Suprapubic skin (tissue), 4 donors: Measurements from ENCODE around the gene SOAT1. TPM values are rescaled to one million over a fixed set of nuclear protein-coding genes. Genes with fewer than 3 reads are reported as not detected.
"Not testable (repeated sequence)": the region's sequence is repeated elsewhere in the genome, so short reads cannot be mapped to it uniquely, and the experiment has no call there.

Experiments
- DNase-seq, 2 donors: peaks; one replicate each; pipeline ENCODE4 v3.0.0-alpha.2; 2019; ENCODE audit warnings: low spot score in 2 of 2
- H3K27ac ChIP-seq: fragments of 200-600 bp; sonication (generic); one replicate; pipeline ENCODE4 v1.5.1; 2019
- H3K27me3 ChIP-seq: fragments of 200-600 bp; sonication (generic); one replicate; pipeline ENCODE4 v1.5.1; 2019
- H3K36me3 ChIP-seq: fragments of 200-600 bp; sonication (generic); one replicate; pipeline ENCODE4 v1.5.1; 2019
- H3K4me1 ChIP-seq: fragments of 200-600 bp; sonication (generic); one replicate; pipeline ENCODE4 v1.5.1; 2019
- H3K4me3 ChIP-seq: fragments of 200-600 bp; sonication (generic); one replicate; pipeline ENCODE4 v1.5.1; 2019; ENCODE audit warnings: mild to moderate bottlenecking
- H3K9me3 ChIP-seq: fragments of 200-600 bp; sonication (generic); one replicate; pipeline ENCODE4 v1.5.1; 2019
- EP300 ChIP-seq: sonication (generic); formaldehyde crosslinking; IDR thresholded peaks from one replicate; pipeline ENCODE4 v1.6.1; 2017; ENCODE audit warnings: antibody characterized with exemption
- POLR2A ChIP-seq, 2 donors: fragments of 450-650 bp; IDR thresholded peaks; one replicate each; pipeline ENCODE4 v1.6.1; 2017; ENCODE audit warnings: antibody characterized with exemption in 2 of 2, mild to moderate bottlenecking in 2 of 2, moderate library complexity in 2 of 2
- POLR2AphosphoS5 ChIP-seq, 3 donors: sonication (generic); formaldehyde crosslinking; IDR thresholded peaks; one replicate each; pipeline ENCODE4 v1.6.1; 2017; ENCODE audit warnings: antibody characterized with exemption in 3 of 3
- WGBS: methylation state at CpG from one replicate; pipeline ENCODE4 v1.1.5; 2018; 5-methylcytosine and 5-hydroxymethylcytosine counted together
- total RNA-seq, 4 donors: library from RNA; depleted of rRNA; stranded (reverse); fragments of >200 nt; gene quantifications; one replicate each; pipeline ENCODE4 v1.1.0, GENCODE V29; 2016
- TF ChIP-seq, protein P1 (sequence below), 2 donors: fragments of 200-600 bp in 1 of 2; fragments of 450-650 bp in 1 of 2; sonication (generic) in 1 of 2; IDR thresholded peaks; one replicate each; pipeline ENCODE4 v1.5.1; 2016 to 2019; ENCODE audit warnings: antibody characterized with exemption in 2 of 2, mild to moderate bottlenecking in 1 of 2, moderate library complexity in 1 of 2

SOAT1 gene
- 10 to 100 TPM; 13.7 to 39.9 (median 23.1) TPM for total RNA-seq

DNA sequence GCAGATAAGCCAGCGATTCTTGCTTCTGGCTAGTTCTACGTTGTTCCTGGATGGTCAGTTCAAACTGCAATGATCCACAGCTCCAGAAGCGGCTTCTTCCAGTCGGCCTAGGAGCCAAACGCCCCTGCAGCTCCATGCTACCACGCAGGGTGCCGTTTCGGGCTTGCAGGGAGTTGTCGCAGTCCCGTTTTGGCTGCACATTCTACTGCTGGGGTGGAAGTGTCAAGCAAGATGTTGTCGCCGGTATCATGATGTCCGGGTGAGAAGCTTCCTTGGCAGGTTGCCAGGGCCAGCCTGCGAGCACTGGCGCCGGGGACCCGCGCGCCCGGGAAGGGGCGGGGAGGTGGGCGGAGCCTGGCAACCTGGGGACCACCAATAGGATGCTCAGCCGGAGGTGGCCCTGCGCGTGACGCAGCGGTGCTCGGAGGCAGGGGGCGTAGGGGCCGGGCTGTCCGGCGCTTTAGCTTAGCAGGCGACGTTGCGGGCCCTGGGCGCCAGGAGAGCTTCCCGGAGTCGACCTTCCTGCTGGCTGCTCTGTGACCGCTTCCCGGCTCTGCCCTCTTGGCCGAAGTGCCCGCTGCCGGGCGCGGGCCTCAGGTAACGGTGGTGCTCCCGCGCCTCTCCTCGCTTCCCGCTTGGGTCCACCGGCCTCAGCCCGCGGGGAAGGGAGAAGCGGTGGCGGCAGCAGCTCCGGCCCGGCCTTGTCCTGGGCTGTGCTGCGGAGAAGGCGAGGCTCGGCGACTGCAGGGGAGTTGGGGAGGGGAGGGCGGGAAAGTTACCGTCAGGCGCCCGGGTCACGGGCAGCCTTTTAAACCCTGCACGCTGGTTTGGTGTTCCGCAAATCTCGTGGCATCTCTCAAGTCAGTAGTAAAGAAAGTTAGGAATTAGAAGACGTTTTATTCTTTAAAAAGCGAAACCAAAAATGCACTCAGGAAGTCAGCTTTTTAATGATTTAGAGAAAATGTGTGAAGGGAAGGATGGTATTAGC is at the start of gene SOAT1:
SOAT1 (plus strand) TSS at position 458 of the 988 bp plus-strand sequence. CDS start 8,888 bp downstream, outside the sequence.
- Histone ChIP-seq H3K36me3 (no peaks in the 10 kb centered on the region), H3K4me1 (peaks cover 18% of the 10 kb centered on the region), H3K27ac (peak within 1 kb of the TSS; percentile 90), H3K4me3 (peak within 1 kb of the TSS; percentile 72), H3K9me3 (no peaks in the 10 kb centered on the region), H3K27me3 (no peaks in the 10 kb centered on the region)
- WGBS = 0% methylated on average over 34 of the region's 71 CpGs
- TF ChIP-seq, protein P1, sequence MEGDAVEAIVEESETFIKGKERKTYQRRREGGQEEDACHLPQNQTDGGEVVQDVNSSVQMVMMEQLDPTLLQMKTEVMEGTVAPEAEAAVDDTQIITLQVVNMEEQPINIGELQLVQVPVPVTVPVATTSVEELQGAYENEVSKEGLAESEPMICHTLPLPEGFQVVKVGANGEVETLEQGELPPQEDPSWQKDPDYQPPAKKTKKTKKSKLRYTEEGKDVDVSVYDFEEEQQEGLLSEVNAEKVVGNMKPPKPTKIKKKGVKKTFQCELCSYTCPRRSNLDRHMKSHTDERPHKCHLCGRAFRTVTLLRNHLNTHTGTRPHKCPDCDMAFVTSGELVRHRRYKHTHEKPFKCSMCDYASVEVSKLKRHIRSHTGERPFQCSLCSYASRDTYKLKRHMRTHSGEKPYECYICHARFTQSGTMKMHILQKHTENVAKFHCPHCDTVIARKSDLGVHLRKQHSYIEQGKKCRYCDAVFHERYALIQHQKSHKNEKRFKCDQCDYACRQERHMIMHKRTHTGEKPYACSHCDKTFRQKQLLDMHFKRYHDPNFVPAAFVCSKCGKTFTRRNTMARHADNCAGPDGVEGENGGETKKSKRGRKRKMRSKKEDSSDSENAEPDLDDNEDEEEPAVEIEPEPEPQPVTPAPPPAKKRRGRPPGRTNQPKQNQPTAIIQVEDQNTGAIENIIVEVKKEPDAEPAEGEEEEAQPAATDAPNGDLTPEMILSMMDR (IDR thresholded peaks at IDR 0.05) = no peak
- TF ChIP-seq POLR2AphosphoS5 (IDR thresholded peaks at IDR 0.05) = peak in 2 of 3 donors; percentile 11 to 78
- peak in 1 of 2 donors; percentile 88 for TF ChIP-seq POLR2A (IDR thresholded peaks at IDR 0.05)
- no peak for TF ChIP-seq EP300
- peak; percentile 96 to 97 for DNase-seq

DNA sequence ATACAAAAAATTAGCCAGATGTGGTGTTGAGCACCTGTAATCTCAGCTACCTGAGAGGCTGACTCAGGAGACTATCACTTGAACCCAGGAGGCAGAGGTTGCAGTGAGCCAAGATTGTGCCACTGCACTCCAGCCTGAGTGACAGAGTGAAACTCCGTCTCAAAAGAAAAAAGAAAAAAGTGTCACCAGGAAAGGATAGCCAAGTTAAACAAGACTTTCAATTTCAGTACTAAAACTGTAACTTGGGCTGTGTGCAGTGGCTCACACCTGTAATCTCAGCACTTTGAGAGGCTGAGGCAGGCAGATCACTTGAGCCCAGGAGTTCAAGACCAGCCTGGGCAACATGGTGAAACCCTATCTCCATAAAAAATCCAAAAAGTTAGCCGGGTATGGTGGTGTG is 48.2 kb upstream of the SOAT1 start:
- 83% methylated on average over 2 of the region's 2 CpGs for whole genome bisulfite sequencing

DNA sequence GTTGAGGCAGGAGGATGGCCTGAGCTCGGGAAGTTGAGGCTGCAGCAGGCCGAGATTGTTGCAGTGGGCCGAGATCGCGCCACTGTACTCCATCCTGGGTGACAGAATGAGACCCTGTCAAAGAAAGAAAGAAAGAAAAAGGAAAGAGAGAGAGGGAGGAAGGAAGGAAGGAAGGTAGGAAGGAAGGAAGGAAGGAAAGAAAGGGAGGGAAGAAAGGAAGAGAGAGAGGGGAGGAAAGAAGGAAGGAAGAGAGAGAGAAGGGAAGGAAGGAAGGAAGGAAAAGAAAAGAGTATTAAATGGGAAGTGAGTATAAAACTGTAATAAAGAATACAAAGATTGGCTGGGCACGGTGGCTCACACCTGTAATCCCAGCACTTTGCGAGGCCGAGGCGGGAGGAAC is 45.7 kb upstream of the SOAT1 start:
- Histone ChIP-seq H3K9me3 (no peaks in the 10 kb centered on the region), H3K4me1 (no peaks in the 10 kb centered on the region), H3K36me3 (no peaks in the 10 kb centered on the region), H3K4me3 (no peak overlapping the region), H3K27me3 (no peaks in the 10 kb centered on the region), H3K27ac (no peak overlapping the region)
- no peak for DNase-seq
- TF ChIP-seq POLR2AphosphoS5 (IDR thresholded peaks at IDR 0.05) (no peak), POLR2A (IDR thresholded peaks at IDR 0.05) (no peak), EP300 (no peak)
- TF ChIP-seq, protein P1 (IDR thresholded peaks at IDR 0.05) = no peak
- 93% methylated on average over 9 of the region's 9 CpGs for WGBS

More for the DNA sequence above, 48.2 kb upstream of the SOAT1 start:
- not testable (repeated sequence) for H3K36me3 ChIP-seq, H3K4me3 ChIP-seq, H3K27ac ChIP-seq, H3K4me1 ChIP-seq, H3K9me3 ChIP-seq, DNase-seq, H3K27me3 ChIP-seq

DNA sequence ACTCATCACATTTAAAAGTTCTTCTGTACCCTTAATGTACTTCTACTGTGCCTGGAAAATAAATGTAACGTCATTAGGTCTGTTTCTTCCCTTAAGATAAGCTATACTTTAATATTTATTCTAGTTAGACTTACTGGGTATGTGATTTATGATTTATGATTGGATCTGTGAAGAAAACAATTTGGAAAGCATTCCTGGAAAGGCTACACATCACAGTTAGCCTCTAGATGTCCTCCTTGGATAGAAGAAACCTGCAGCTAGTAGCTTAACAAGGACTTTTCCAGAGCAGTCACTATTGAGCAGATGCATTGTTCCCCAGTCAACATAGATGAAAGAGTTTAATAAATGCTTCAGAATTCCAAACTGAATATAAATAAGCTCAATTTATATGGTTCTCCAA is 41.9 kb upstream of the SOAT1 start:
- no peak for TF ChIP-seq POLR2AphosphoS5 (IDR thresholded peaks at IDR 0.05)
- TF ChIP-seq, protein P1 (IDR thresholded peaks at IDR 0.05) = no peak
- TF ChIP-seq EP300 = no peak
- no peak for TF ChIP-seq POLR2A (IDR thresholded peaks at IDR 0.05)
- WGBS = 58% methylated on average over 1 of the region's 1 CpG
- H3K36me3 ChIP-seq = no peaks in the 10 kb centered on the region
- H3K27me3 ChIP-seq = no peaks in the 10 kb centered on the region
- no peak overlapping the region for H3K4me3 ChIP-seq
- H3K27ac ChIP-seq = no peak overlapping the region
- no peaks in the 10 kb centered on the region for H3K9me3 ChIP-seq
- no peaks in the 10 kb centered on the region for H3K4me1 ChIP-seq
- no peak for DNase-seq

DNA sequence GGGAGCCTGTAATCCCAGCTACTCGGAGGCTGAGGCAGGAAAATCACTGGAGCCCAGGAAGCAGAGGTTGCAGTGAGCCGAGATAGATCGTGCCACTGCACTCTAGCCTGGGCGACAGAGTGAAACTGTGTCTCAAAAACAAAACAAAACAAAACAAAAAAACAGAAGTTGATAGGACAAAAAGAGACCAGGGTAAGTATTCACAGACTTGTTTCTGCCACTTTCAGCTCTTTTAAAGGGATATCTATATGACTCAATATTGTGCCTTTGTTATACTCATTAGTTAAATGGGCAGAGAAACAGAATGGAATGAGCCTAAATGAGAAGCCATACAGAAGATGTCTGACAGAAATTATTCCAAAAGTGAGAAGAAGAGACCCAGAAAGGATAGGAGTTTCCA is 41.0 kb upstream of the SOAT1 start:
- no peak for TF ChIP-seq EP300
- no peak for TF ChIP-seq POLR2A (IDR thresholded peaks at IDR 0.05)
- TF ChIP-seq POLR2AphosphoS5 (IDR thresholded peaks at IDR 0.05) = no peak
- TF ChIP-seq, protein P1 (IDR thresholded peaks at IDR 0.05) = no peak
- no peaks in the 10 kb centered on the region for H3K27me3 ChIP-seq
- 88% methylated on average over 4 of the region's 4 CpGs for WGBS

More for the DNA sequence above, 41.0 kb upstream of the SOAT1 start:
- Histone ChIP-seq H3K36me3 (no peaks in the 10 kb centered on the region), H3K9me3 (no peaks in the 10 kb centered on the region), H3K27ac (no peak overlapping the region), H3K4me3 (no peak overlapping the region), H3K4me1 (no peaks in the 10 kb centered on the region)
- no peak for DNase-seq
